ENCODE results near the gene ABHD12.

GRCh38 chr20:25283221-25283951 is 107.2 kb downstream of the ABHD12 start:
- TF ChIP-seq EZH2 (IDR thresholded peaks at IDR 0.05; ENCODE audit: borderline replicate concordance, low read length) (no peak), CTCF (IDR thresholded peaks at IDR 0.05; ENCODE audit: low read length) (no peak)

Data from OCI-LY1 (cell line).